GM23248 (cell line): ENCODE results near the gene FUT8.

ENCODE experiments used
- EZH2 ChIP-seq: fragments of 200-600 bp; sonication (generic); IDR thresholded peaks from 2 replicates; pipeline ENCODE4 v1.6.1; 2018; ENCODE audit warnings: antibody characterized with exemption, mild to moderate bottlenecking; ENCODE audit not compliant: insufficient read depth, poor library complexity, severe bottlenecking
- EZH2phosphoT487 ChIP-seq: fragments of 200-600 bp; sonication (generic); IDR thresholded peaks from 2 replicates; pipeline ENCODE4 v1.6.1; 2018; ENCODE audit warnings: antibody characterized with exemption, moderate library complexity, mild to moderate bottlenecking, low read depth; ENCODE audit not compliant: insufficient read depth

GRCh38 chr14:65548878-65549277 is 136.3 kb downstream of the FUT8 start:
- no peak for TF ChIP-seq EZH2
- no peak for TF ChIP-seq EZH2phosphoT487
